ENCODE measurements around the gene NEK6.

The NEK6 gene

DNA sequence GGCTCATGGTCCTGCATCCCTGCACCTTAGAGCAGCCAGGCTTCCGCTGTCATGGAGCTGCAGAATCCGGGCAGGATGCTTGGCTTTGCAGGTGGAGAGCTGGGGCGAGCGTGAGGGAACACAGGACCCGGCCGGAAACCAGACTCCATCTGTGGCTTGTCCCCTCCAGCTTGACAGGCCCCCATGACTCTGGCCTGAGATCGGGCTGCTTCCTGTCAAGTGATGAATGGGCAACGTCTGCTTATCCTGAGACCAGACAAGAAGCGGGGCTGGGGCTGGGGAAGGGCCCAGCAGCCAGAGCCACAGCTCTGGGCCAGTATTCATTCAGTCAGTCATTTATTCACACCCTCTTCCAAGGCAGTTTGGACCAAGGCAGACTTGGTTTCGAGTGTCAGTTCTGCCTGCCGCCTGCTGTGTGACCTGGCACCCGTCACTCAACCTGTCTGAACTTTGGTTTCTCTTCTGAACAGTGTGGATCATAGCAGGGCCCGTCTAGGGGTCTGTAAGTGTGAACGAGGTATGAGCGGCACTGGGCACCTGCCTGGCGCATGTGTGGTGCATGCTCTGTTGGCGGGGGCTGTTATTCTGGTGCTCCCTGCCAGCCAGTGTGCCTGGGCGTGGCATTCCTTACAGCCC is 37.5 kb downstream of the NEK6 start:
- TF ChIP-seq, protein P1, sequence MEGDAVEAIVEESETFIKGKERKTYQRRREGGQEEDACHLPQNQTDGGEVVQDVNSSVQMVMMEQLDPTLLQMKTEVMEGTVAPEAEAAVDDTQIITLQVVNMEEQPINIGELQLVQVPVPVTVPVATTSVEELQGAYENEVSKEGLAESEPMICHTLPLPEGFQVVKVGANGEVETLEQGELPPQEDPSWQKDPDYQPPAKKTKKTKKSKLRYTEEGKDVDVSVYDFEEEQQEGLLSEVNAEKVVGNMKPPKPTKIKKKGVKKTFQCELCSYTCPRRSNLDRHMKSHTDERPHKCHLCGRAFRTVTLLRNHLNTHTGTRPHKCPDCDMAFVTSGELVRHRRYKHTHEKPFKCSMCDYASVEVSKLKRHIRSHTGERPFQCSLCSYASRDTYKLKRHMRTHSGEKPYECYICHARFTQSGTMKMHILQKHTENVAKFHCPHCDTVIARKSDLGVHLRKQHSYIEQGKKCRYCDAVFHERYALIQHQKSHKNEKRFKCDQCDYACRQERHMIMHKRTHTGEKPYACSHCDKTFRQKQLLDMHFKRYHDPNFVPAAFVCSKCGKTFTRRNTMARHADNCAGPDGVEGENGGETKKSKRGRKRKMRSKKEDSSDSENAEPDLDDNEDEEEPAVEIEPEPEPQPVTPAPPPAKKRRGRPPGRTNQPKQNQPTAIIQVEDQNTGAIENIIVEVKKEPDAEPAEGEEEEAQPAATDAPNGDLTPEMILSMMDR (conservative IDR thresholded peaks at IDR 0.05; ENCODE audit: low read depth, low read length): no peak
- DNase-seq (ENCODE audit: low read depth): no peak
- no peak overlapping the region for H3K4me3 ChIP-seq (ENCODE audit: low read length)

DNA sequence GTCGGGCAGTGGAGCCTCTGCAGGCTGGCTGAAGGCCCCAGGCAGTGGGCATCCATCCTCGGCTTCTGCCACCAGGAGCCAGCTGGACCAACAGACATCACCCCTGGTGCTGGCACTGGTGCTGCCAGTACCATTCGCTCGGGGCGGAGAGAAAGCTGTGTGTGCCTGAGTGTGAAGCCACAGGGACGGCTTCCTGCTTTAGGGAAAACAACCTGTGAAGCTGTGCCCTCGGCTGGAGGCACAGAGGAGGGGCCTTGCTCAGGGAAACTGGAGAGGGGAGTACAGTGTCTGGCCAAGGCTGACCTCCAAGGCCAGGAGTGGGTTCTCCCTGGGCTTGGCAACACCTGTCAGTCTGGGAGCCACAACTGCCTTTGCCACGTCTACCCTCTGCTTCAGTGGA is 38.3 kb downstream of the NEK6 start:
- DNase-seq (ENCODE audit: low read depth): no peak
- no peak overlapping the region for H3K4me3 ChIP-seq (ENCODE audit: low read length)
- TF ChIP-seq, protein P1 (conservative IDR thresholded peaks at IDR 0.05; ENCODE audit: low read depth, low read length): no peak

DNA sequence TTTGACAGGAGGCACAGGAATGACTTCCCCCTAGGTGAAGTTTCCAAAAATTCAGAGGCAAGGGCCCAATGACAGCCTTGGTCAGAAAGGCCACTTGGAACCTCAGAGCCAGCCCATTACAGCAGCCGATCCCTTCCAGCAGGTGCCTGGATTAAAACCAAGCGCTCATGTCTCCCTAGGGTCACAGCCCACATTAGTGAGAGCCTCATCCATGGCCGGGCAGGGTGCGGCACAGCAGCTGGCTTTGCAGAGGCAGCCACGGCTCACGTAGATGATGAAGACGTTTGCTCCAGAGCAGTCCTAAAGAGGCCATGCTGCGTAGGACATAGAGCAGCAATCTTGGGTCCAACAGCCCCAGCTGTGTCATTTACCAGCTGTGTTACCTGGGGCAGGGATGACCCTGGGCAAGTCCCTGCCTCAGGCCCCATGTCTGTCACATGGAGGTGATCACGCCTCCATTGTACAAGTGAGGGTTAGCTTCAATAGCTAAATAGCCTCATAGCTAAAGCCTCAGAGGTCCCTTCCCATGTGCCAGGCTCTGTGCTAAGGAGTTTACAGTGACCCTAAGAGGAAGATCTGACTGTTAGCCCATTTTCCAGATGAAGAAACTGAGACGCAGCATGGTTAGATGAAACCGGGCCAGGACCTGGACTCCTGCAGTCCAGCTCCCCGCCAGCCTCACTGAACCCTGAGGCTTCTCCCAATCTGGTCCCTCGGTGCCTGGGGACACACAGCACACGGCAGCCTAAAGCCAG is 39.2 kb downstream of the NEK6 start:
- no peak for DNase-seq (ENCODE audit: low read depth)
- H3K4me3 ChIP-seq (ENCODE audit: low read length): no peak overlapping the region
- TF ChIP-seq, protein P1 (conservative IDR thresholded peaks at IDR 0.05; ENCODE audit: low read depth, low read length): no peak

GRCh38 chr9:124297551-124297901 is 39.8 kb downstream of the NEK6 start:
- H3K4me3 ChIP-seq (ENCODE audit: low read length): no peak overlapping the region
- TF ChIP-seq, protein P1 (conservative IDR thresholded peaks at IDR 0.05; ENCODE audit: low read depth, low read length): no peak
- peak; percentile 99 for DNase-seq (ENCODE audit: low read depth)

DNA sequence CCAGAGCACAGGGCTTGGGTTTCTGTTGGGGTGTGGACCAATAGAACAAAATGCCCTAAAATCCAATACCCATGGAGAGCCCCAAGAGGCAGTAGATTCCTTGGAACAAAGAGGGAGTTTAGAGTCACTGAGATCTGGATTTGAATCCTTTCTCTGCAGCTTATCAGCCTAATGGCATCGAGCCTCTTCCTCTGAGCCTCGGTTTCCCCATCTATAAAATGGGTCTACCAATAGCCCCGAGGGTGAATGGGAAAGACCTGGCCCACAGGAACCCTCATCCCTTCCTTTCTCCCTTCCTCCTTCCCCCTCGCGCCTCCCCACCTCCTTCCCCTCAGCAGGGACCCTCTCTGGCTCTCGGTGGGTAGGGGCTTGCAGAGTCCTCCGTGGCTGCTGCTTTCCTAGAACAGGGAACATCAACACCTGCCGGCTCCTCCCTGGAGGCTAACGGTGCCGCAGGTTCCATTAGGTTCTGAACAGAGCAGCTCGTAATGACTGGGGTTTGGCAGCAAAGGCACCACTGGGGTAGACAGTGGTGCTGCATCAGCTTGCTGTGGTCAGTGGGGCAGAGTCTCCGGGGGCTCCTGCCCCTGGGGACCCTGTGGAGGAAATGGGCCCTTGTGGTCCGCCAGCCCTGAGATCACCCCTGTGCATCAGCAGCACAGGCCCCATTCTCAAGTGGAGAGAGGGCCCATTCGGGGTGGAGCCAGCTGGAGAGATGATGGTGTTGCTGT is 40.3 kb downstream of the NEK6 start:
- TF ChIP-seq, protein P1 (conservative IDR thresholded peaks at IDR 0.05; ENCODE audit: low read depth, low read length): no peak
- DNase-seq (ENCODE audit: low read depth): no peak
- H3K4me3 ChIP-seq (ENCODE audit: low read length): no peak overlapping the region

- no peak overlapping the region for H3K4me3 ChIP-seq (ENCODE audit: low read length)
- DNase-seq (ENCODE audit: low read depth): no peak
- TF ChIP-seq, protein P1 (conservative IDR thresholded peaks at IDR 0.05; ENCODE audit: low read depth, low read length): no peak
Observed at GRCh38 chr9:124298646-124299235, 41.0 kb downstream of the NEK6 start.

Measured in retinal pigment epithelial cell (primary cell).